HG02610 (cell line): Measurements from ENCODE around the gene AJM1.
"Not testable (repeated sequence)": the region's sequence is repeated elsewhere in the genome, so short reads cannot be mapped to it uniquely, and the experiment has no call there.

Source experiments
- ATAC-seq: cut with Tn5 transposase; IDR thresholded peaks from one replicate; pipeline ENCODE4 v1.9.1; 2021; ENCODE audit warnings: mild to moderate bottlenecking, moderate library complexity; ENCODE audit not compliant: unreplicated experiment

The AJM1 gene

GRCh38 chr9:136829981-136830885, 12.0 kb upstream of the AJM1 start:
- ATAC-seq, result no peak

DNA sequence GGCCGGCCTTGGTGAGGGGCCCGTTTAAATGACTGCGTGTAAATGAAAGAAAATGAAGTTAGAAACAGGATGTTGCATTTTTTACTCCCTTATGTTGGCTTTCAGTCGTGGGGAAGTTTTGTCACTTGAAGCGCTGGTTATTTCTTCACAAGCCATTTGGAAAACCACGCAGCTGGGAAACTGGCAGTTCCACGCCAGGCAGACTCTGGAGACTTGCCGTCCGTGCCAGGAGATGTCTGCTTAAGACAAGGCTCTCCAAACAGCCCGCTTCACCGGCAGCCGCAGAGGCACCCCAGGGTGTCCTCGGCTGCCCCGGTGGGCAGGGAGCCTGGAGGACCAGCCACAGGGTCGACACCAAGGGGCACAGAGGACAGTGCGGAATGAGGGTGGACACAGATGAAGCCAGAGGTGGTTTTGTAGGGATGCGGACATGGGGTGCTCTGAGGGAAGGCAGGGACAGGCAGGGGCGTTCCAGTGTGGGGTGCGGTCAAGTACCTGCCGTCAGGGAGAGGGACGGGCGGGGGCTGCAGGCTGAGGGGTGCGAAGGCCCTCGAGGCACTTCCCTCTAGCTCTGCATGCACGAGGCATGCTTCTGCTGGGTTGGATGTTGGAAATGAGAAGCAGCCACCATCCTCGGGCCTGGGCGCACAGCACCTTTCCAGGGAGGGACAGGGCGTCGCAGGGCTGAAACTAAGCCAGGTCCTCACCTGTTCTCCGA, 11.1 kb upstream of the AJM1 start:
- ATAC-seq, result no peak

DNA sequence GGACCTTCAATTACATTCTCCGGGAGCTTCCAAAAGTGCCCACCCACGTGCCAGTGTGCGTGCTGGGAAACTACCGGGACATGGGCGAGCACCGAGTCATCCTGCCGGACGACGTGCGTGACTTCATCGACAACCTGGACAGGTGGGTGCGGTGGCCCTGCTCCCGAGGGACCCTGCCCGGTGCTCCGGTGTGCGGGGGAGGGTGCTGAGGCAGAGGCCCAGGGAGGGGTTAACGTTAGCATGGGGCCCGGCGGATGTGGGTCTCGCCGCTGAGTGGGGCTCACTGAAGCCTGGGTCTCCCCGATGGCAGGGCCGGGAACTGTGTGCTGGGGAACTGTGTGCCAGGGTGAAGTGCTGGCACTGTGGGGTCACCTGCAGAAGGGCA, 10.6 kb upstream of the AJM1 start:
- ATAC-seq, result no peak

DNA sequence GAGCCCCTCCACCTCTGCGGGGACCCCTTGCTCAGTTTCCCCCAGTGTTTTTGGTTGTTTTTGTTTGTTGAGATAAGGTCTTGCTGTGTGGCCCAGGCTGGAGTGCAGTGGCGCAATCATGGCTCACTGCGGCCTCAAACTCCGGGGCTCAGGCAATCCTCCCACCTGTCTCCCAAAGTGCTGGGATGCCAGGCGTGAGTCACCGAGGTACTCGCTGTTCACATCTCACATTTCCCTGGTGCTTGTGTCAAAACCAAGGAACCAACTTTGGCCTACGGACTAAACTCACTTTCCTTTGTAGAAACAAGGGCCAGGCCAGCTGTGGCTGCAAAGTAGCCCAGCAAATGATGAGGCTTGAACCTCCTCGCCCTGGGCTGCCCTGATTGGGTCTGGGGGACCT, 9.7 kb upstream of the AJM1 start:
- no peak for ATAC-seq

DNA sequence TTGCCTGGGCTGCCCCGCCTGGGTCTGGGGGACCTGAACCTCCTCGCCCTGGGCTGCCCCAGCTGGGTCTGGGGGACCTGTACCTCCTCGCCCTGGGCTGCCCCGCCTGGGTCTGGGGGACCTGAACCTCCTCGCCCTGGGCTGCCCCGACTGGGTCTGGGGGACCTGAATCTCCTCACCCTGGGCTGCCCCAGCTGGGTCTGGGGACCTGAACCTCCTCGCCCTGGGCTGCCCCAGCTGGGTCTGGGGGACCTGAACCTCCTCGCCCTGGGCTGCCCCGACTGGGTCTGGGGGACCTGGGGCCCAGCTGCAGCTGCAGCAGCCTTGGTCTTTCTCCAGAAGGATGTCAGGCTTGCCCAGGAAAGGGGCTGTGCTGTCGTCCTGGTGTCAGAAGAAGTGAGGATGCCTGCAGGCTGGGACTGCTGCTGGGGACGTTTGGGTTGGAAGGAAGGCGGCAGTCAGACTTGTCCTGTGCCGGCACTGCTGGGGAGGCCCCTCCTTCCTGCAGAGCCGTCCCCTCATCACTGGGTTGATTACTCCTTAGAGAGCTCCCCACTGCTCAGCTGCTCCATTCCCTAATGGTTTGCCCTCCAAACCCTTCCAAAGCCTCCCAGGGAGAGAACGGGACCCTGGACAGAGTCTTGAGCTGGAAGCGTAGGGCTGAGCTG, 8.8 kb upstream of the AJM1 start:
- not testable (repeated sequence) for ATAC-seq

- no peak for ATAC-seq
Measured at GRCh38 chr9:136835162-136835931, 6.9 kb upstream of the AJM1 start.

DNA sequence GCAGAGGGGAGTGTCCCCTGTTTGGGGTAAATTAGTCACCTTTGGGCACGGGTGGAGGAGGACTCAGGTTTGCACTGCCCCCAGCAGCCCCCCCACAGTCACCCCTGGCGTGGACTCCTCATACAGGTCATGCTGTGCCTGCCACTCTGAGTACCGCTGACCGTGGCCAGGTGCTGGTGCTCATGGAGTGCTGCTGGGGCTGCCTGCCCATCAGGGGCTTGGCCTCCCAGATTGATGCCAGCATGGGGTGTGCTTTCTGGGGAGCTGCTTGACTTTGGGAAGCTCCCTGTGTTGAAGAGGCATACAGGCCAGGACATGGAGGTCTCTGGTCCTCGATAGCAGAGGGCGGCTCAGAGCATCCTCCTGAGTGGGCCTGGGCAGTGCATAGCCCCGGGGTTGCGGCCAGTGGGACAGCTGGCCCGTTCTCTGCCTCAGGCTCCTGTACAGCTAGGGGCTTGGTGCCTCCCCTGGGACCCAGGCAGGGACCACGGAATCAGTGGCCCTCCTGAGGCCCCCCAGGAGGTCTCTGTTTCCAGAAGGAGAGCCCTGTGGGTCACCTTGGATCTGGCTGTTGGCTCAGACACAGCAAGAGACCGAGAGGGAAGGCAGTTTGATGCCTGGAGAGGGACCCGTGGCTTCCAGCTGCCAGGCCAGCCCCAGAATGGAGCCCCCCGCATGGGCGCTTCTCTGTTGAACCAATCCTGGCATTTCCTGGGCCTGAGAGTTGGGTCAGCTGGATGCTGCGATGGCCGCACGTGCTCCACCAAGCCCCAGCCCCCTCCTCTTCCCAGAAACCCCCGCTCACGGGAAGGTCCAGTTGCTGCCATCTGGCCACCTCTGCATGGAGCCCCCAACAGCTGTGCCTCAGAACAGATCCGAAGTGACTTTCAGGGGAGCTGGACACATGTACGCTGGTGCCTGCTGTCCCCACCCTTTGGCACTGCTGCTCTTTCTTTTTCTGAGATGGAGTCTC, 6.1 kb upstream of the AJM1 start:
- ATAC-seq, result no peak

DNA sequence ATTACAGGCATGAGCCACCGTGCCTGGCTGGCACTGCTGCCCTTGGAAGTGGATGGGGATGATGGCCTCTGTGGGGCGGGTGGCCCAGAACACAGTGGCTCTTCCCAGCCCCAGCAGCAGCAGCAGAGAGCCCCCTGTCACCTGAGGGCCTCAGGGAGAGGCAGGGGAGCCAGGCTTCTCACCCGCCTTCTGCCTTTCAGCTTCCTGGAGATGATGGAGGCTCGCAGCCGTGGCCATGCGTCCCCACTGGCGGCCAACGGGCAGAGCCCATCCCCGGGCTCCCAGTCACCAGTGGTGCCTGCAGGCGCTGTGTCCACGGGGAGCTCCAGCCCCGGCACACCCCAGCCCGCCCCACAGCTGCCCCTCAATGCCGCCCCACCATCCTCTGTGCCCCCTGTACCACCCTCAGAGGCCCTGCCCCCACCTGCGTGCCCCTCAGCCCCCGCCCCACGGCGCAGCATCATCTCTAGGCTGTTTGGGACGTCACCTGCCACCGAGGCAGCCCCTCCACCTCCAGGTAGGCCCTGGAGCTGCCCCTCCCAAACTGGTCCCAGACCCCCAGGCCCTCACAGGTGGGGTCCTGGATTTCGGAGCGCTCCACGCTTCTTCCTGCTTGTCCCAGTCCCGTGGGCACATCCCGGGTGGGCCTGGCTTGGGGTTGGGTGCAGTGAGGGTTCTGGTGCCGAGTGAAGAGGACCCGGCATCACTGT, 5.0 kb upstream of the AJM1 start:
- ATAC-seq, result no peak

- ATAC-seq, result not testable (repeated sequence)
Measured at GRCh38 chr9:136837856-136838277, 4.4 kb upstream of the AJM1 start.

DNA sequence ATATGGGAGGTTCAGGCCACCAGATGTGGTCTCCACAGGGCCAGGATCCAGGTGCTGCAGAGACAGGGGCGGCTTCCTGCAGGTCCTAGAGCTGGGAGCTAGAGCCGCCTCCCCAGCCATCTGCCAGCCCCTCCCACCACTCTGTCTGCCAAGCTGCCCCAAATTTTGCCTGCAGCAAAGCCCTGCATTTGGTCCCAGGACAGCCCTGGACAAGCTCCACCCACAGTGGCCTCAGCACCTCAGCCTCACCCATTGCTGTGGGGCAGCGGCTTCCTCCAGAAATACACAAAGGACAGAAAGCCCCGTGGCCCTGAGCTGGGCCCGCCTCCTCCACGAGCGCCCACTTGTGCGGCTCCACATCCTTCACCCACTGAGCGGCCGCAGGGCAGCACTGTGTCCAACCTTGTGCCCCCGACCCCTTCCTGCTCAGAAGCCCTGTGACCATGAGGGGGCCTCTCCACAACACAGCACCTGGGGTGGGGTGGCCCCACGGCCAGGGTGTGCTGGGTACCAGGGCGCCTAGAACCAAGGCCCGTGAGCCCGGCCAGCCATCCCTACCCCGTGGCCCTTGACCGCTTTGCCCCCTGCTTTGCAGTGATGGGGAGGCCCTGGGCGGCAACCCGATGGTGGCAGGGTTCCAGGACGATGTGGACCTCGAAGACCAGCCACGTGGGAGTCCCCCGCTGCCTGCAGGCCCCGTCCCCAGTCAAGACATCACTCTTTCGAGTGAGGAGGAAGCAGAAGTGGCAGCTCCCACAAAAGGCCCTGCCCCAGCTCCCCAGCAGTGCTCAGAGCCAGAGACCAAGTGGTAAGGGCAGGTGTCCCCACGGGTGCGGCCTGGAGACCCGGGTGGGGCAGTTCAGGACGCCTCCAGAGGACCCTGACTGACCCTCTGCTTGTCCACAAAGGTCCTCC, 3.7 kb upstream of the AJM1 start:
- no peak for ATAC-seq

- ATAC-seq, result no peak
Measured at GRCh38 chr9:136839229-136840139, 2.8 kb upstream of the AJM1 start.

GRCh38 chr9:136840140-136840876, 2.0 kb upstream of the AJM1 start:
- ATAC-seq, result no peak

GRCh38 chr9:136840877-136841645, 1.2 kb upstream of the AJM1 start:
- no peak for ATAC-seq

GRCh38 chr9:136841646-136842379, 465 bp upstream of the AJM1 start:
- not testable (repeated sequence) for ATAC-seq
